GM19438 (cell line): ENCODE data around the gene KRT37.

ENCODE experiments used
- ATAC-seq: cut with Tn5 transposase; IDR thresholded peaks from one replicate; pipeline ENCODE4 v1.9.1; 2021; ENCODE audit warnings: low read depth; ENCODE audit not compliant: unreplicated experiment

KRT37 gene

DNA sequence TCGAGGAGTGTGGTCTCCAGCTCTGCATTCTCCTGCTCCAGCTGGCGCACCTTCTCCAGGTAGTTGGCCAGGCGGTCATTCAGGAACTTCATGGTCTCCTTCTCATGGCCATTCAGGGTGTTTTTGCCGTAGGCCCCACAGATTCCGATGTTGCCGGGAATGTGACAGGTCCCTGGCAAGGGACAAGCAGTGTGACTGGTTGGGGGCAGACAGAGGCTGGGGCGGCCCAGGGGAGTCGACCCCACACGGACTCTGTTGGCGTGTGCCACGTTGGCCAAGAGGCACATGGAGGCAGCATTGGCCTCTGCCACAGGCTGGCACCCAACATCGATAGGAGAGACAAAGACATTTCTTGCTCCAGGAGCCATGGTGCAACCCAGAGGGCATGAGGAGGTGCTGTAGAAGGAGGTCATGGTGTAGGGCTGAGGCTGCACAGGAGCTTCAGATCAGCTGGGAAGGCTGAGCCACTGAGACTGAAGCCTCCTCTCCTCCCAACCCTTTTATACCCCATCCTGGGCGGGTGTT lies at the start of gene KRT37:
Gene KRT37 (minus strand): TSS at position 475 of the 525 bp plus-strand sequence. CDS start 62 bp downstream, at position 413.
- no peak for ATAC-seq

- no peak for ATAC-seq
Observed at GRCh38 chr17:41468346-41468745, 44.0 kb upstream of the KRT37 start.

DNA sequence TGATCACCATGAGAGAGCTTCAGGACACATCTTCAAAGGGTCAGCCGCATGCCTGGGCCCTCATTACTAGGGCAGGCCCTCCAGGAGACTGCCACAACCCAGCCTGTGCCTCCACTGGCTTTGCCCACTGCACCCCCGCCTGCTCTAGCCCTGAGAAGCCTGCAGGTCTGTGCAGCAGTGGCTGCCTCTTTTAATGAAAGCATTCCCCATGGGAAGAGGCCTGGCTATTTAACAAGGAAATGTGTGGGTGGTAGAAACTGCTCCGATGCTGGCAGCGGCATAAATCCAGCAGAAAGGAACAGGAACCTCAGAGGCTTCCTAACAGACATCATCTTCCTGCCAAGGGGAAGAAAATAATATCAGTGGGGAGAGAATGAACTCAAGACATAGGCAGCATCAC lies 43.2 kb upstream of the KRT37 start:
- ATAC-seq: no peak

- no peak for ATAC-seq
Observed at GRCh38 chr17:41466988-41467387, 42.6 kb upstream of the KRT37 start, which contains the start of gene KRT32. Gene KRT32 (minus strand): TSS chr17:41467386. CDS start chr17:41467325, 61 bp downstream.

- no peak for ATAC-seq
Observed at GRCh38 chr17:41464682-41465081, 40.3 kb upstream of the KRT37 start.

- no peak for ATAC-seq
Observed at GRCh38 chr17:41464173-41464572, 39.8 kb upstream of the KRT37 start.

GRCh38 chr17:41463746-41464145 lies 39.4 kb upstream of the KRT37 start:
- no peak for ATAC-seq

GRCh38 chr17:41462705-41463104 lies 38.3 kb upstream of the KRT37 start:
- ATAC-seq: no peak

DNA sequence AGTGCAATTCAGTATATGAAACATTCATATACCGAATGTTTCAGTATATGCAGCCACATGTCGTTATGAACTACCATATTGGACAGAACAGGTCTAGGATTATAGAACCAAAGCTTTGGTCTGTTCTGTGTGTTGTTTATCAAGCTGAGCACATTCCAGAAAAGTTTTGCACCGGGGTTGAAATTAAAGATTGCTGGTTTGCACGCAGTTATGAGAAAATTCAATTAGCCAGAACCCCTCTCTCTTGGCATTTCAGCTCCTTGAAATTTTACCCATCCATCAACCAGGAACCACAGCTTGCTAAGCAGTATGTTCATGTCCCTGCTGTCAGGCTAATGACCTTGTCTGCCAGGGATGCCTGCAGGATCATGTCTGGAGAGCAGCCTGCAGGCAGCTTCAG lies 33.3 kb upstream of the KRT37 start:
- ATAC-seq: no peak

GRCh38 chr17:41456204-41456603 lies 31.8 kb upstream of the KRT37 start:
- no peak for ATAC-seq

DNA sequence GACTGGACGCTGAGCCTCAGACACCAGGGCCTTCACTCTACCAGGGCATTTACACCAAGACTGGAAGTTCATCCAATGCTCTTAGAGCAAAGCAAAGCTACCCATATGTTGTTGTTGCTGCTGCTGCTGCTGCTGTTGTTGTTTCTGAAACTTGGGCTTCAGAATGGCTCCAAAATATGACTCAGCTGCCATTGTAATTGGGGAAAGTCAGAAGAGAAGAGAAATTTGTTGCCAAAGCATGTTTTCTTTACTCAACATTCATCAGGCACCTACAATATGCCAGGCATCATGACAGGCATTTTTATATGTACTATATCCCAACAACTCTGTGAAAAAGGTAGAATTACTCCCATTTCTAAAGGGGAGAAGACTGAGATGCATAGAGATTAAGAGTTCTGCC lies 30.9 kb upstream of the KRT37 start:
- ATAC-seq: no peak

DNA sequence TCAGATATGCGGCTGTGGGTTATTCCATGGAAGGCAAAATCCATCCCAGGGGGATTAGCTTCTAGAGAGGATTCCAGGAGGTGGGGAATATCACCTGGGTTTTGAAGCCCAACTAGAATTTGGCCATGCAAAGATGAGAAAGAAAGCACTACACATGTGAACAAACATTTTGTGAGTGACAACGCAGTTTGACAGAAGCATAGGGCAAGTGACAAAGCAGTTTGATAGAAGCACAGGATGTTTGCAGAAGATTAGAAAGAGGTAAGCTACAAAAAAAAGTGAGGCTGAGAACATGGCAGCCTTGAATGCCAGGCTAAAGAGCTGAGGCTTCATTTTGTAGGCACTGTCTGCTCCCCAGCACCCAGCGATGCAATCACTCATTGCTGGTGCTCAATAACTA lies 28.7 kb upstream of the KRT37 start:
- ATAC-seq: no peak

GRCh38 chr17:41452281-41452680 lies 27.9 kb upstream of the KRT37 start:
- ATAC-seq: no peak

- no peak for ATAC-seq
Observed at GRCh38 chr17:41451154-41451728, 26.9 kb upstream of the KRT37 start.

GRCh38 chr17:41449008-41449407 lies 24.6 kb upstream of the KRT37 start:
- ATAC-seq: no peak

DNA sequence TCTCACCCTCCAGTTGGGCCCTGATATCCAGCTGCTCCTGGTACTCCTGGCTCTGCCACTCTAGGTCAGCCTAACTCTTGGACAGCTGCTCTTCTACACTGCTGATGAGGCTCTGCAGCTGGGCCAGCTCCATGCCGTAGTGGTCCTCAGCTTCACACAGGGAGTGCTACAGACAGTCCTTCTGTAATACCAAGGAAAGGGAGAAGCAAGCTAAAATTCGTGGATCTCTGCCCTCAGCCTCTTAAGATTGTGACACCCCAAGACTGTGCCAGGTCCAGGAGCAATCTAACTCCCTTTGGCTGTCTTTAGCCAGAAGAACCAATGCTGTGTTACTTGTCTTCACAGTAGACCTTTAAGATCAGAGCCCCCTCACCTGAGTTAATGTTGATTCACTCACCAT lies 24.1 kb upstream of the KRT37 start:
- no peak for ATAC-seq

- no peak for ATAC-seq
Observed at GRCh38 chr17:41446806-41447205, 22.4 kb upstream of the KRT37 start.

DNA sequence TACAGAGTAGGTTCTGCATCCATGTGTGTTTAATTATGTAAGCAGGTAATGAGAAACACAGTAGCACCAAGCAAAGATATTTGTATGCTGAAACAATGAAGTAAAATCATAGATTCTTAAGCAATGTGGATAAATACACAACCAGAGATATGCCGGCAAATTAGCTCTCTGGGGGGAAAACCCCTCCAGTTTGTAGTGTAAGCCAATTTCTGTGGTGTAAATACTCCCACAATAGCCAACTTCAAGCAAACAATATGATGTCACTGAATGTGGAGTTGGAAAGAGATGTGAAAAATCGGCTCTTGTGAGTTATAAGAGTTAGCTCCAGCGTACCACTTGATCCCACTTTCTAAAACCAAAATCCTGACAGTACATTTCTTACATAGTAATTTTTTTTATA lies 20.3 kb upstream of the KRT37 start:
- no peak for ATAC-seq

GRCh38 chr17:41444186-41444585 lies 19.8 kb upstream of the KRT37 start:
- ATAC-seq: no peak

DNA sequence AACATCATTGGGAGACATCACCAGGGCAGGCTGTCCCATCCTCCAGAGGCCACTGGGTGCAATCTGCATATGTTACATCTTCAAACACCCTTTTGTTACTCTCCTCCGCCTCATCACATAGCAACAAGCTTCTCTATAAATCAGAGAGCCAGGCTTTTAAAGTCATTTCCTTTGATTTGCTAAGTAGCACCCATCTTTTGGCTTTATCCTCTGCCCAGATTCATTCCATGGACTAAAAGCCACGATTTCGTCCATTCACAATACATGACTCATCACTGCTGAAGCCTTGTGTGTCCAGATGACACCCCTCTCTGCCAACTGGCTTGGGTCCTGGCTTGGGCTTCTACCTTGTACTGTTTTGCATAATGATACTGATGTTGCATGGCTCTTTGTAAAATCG lies 18.4 kb upstream of the KRT37 start:
- ATAC-seq: no peak

DNA sequence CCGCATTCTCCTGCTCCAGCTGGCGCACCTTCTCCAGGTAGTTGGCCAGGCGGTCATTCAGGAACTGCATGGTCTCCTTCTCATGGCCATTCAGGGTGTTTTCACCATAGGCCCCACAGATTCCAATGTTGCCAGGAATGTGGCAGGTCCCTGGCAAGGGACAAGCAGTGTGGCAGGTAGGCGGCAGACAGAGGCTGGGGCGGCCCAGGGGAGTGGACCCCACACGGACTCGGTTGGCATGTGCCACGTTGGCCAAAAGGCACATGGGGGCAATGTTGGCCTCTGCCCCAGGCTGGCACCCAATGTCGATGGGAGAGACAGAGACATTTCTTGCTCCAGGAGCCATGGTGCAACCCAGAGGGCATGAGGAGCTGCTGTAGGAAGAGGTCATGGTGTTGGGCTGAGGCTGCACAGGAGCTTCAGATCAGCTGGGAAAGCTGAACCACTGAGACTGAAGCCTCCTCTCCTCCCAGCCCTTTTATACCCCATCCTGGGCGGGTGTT lies 16.2 kb upstream of the KRT37 start, which contains the start of gene KRT38:
Gene KRT38 (minus strand): TSS at position 453 of the 503 bp plus-strand sequence. CDS start 62 bp downstream, at position 391.
- no peak for ATAC-seq

DNA sequence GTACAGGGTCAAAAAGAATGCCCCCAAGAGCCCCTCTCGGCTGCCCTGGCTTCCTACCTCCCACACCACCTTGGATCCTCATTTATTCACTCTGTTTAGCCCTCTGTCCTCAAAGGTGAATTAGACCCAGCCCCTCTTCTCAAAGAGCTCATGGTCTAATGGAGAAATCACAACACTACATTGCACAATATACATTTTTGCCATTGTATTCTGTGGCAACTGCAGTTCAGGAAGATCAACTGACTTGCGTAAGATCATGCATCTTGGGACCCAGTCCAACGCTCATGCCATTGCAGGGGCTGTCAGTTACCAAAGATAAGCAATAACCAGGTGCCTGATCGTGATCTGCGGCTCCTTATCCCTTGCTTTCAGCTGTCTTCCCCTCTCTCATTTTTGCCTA lies 15.0 kb upstream of the KRT37 start:
- ATAC-seq: no peak
